Measurements from ENCODE around the gene UBE2L6.
"Not testable (repeated sequence)": the region's sequence is repeated elsewhere in the genome, so short reads cannot be mapped to it uniquely, and the experiment has no call there.

UBE2L6 gene

DNA sequence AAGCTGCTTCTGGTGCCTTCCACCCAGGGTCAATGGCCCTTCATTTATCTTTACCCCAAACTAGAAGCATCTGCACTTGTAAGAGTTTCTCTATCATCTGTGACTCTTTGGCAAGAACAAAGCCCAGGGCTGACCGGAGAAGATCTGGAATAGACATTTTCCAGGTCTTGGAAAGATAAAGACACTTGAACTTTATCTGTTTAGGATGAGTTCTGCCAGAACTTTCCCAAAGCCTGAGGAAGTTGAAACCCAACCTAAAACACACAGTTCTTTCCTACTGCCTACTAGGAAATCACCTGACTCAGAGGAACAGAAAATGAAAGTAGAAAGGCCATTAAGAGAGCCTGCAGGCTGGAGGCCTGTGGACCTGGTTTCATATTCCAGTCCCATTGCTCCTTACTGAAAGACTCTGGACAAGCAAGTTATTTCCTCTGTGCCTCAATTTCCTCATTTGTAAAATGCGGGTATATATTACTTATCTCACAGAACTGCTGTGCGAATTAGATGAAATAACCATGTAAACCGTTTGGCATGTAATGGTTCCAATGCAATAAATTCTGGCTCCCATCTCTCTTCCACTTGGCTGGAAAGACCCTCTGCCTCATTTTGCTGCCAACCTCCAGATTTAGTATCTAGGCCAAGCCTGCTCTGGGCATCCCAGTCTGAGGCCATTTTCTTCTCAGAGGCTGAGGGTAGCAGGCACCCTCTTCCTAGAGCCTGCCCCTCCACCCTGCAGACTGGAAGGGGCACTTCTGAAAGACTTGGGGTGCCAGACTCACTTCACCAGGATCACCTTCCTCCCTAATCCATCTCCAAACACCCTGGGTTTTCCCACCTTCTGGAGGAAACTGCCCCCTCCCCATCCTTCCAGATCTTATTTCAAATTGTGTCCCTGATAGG, 1.2 kb downstream of the UBE2L6 start:
- peak; percentile 72 to 86 for DNase-seq

DNA sequence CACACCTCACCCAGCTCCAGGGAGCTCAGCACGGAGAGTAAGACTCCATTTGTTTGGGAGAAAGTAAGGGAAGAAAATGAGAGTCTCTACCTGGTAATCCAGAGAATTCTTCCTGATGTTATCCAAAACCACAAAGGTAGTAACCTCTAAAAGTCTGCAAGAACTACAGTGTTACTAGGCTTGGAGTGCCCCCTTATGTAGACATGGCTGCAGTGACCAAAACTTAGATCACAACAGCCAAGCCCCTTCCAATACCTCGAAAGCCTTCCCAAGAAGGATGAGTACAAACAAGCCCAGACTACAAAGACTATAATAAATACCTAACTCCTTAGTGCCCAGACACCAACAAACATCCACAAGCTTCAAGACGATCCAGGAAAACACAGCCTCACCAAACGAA, 4.9 kb downstream of the UBE2L6 start:
- no peak for DNase-seq

DNA sequence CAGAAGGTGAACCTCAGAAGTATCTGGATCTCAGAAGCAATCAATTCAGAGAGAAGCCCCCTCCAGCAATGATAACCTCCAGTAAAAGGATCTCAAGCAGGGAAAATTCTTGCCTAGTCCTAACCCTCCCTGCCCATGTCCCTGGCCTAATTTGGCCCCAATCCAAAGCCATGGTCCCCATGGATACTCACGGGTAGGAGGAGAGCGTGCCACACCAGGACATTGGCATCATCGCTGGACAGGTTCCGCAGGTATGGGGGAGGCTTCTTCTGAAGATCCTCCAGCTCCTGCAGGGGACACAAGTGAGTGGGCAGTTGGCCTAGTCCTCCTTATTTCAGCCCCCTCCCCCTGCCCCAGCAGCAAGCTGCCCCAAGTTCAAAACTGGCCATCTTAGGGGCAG, 7.3 kb downstream of the UBE2L6 start:
- DNase-seq = no peak

DNA sequence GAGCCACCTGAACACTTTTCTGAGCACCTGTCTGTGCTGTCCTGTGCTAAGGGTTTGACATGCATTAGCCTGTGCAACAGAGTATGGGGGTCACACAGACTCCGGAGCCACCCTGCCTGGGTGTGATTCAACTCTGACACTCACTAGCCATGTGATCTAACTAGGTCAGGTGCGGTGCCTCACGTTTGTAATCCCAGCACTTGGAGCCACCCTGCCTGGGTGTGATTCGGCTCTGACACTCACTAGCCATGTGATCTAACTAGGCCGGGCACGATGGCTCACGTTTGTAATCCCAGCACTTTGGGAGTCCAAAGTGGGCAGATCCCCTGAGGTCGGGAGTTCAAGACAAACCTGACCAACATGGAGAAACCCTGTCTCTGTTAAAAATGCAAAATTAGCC, 11.4 kb downstream of the UBE2L6 start:
- DNase-seq = no peak

DNA sequence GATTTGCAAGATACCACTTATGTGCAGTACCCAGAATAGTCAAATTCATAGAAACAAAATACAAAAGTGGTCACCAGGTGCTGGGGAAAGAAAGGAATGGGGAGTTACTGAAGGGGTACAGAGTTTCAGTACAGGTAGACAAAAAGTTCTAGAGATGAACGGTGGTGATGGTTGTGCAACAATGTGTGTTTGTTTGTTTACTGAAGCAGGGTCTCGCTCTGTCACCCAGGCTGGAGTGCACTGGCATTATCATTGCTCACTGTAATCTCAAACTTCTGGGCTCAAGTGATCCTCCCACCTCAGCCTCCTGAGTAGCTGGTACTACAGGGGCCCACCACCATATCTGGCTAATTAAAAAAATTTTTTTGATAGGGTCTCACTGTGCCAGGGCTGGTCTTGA, 12.1 kb downstream of the UBE2L6 start:
- DNase-seq = no peak

DNA sequence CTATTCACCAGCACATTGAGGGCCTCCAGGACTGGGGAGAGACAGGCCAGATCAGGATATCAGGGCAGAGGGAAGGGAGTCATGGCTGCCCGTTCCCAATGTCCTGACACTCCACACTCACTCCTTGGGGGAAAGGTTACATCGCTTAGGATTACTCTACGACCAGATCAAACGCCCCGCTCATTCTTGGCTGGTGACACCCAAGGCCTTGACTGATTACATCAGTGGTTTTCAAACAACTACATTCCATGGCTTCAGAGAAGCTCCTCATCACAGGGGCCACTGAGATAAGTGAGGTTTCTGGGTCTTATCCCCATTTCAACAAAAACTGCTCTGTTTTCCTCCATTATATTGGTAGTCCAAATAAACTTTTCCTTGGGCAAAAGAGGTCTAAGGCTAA, 15.0 kb downstream of the UBE2L6 start:
- no peak for DNase-seq

DNA sequence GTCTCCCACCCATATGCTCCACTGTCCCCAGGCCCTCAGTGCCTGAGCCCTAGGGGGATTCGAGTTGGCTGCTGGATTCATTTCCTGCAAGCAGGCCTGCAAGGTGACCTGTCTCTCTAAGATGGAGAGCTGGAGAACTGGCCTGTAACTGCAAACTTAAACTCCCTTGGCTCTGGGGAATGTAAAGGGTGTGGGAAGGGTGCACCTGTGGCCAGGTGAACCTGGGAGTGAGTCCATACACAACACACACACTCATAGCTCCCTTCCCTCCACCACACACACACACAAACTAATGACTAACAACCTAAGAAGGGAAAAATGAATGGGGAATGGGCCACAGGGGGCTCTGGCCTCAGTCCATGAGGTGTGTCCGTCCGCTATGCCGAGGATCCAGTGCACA, 15.5 kb downstream of the UBE2L6 start:
- no peak for DNase-seq

DNA sequence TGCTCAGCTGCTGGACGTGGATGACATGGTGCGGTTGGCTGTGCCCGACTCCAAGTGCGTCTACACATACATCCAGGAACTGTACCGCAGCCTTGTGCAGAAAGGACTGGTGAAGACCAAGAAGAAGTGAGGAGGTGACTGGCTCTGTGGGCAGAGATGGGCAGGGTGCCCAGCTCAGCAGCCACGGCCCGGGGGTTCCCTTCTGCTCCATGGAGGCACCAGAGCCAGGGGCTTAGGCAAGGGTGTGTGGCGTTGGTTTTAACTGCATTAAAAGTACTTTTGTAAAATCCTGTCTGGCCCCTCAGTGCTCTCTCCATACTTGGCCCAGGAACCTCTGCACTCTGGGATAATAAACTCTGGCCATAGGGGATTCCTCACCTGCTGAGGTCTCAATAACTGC, 17.5 kb downstream of the UBE2L6 start:
- DNase-seq = no peak

DNA sequence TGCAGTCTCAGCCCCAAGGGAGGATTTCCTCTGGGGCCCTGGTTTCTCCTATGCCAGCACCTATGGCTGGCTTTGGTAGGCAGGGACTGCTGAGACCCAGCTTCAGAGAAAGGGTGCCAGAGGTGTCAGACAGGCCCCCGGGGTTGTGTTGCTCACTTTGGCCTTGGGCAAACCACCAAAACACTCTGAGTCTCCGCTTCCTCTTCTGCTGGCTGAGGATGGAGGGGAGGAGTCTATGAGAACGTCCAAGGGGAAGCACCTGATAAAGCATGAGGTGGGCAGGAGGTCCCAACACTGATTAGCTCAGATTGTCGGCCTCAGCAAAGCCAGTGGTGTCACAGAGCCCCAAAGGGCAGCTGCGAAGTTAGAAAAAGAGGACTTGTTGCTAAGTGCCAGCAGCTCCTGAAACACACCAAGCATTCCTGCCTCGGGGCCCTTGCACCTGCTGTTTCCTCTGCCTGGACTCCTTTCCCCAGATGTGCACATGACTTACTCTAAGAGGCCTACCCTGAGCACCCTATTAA, 19.6 kb downstream of the UBE2L6 start:
- DNase-seq = peak; percentile 2 to 38

DNA sequence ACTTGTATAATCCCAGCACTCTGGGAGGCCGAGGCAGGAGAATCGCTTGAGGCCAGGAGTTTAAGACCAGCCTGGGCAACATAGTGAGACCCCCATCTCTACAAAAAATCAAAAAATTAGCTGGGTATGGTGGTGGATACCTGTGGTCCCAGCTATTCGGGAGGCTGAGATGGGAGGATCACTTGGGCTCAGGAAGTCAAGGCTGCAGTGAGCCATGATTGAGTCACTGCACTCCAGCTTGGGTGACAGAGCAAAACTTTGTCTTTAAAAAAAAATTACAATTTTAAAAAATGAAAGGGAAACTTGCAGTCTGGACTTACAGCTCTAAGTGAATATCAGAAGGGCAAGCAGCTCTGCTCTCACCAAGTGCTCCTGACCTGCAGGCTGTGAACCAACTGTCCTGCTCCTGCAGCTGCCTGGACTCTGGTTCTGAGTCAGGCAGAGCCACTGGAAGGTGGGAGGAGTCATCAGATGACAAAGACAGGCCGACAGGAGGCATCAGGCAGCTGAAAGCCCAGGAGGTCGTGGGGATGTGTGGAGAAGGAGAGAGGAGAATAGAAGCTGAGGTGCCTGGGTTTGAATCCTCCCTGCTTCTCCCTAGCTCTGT, 20.5 kb downstream of the UBE2L6 start:
- DNase-seq = no peak

DNA sequence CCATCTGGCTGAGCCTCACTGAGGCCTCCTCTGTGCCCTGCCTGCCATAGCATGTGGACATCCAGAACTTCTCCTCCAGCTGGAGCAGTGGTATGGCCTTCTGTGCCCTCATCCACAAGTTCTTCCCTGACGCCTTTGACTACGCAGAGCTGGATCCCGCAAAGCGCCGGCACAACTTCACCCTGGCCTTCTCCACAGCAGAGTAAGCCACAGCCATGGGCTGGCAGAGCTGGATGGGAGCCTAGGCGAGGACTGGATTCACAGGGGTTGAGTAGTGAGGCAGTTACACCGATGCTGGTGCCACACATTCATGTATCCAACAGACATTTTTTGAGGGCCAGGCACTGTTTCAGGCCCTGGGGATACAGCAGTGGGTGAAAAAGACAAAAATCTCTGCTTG, 21.0 kb downstream of the UBE2L6 start:
- no peak for DNase-seq

DNA sequence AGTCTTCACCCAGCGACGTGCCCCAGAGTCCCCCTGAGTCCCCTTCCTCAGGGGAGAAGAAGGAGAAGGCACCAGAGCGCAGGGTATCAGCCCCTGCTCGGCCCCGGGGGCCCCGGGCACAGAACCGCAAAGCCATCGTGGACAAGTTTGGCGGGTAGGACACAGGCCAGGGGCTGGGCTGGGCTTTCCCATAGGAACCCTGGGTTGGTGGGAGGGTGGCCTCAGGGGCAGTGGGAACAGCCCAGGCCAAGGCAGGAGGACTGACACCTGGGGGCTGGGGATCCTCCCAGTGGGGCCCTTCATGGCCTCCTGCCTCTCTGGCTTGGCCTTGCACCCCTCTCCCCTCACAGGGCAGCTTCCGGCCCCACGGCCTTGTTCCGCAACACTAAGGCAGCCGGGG, 21.6 kb downstream of the UBE2L6 start:
- DNase-seq = no peak

DNA sequence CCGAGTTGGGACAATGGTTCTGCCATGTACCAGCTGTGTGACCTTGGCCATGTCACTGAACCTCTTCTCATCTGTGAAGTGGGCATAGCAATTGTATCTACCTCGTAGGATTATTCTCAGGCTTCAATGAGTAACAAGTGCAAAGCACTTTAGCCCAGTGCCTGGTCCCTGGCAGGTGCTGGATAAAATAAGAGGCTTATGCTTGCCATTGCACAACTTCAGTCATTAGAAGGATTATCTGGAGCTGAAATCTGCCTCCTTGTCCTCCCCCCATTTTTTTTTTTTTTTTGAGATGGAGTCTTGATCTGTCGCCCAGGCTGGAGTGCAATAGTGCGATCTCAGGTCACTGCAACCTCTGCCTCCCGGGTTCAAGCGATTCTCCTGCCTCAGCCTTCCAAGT, 22.9 kb downstream of the UBE2L6 start:
- no peak for DNase-seq

DNA sequence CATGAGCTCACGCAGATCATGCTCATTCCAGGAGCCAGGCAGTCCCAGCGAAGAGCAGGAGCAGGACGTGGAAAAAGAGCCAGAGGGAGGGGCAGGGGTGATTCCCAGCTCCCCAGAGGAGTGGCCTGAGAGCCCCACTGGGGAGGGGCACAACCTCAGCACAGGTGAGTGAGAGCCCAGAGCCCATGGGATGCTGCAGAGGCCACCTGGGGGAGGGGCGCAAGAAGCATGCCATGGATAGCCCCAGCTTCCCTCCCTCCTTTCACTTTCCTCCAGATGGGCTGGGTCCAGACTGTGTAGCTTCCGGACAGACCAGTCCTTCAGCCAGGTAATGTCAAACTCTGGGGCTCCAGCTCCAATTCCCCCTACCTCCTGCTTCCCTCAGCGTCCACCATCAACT, 23.9 kb downstream of the UBE2L6 start:
- DNase-seq = no peak

DNA sequence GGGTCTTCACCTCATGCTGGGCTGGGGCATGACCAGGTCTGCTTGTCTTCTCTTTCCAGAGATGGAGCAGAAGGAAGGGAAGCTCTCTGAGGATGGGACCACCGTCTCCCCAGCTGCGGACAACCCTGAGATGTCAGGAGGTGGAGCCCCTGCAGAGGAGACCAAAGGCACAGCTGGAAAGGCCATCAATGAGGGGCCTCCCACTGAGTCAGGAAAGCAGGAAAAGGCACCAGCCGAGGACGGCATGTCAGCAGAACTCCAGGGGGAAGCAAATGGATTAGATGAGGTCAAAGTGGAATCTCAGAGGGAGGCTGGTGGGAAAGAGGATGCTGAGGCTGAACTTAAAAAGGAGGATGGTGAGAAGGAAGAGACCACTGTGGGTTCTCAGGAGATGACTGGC, 24.9 kb downstream of the UBE2L6 start:
- DNase-seq = no peak

DNA sequence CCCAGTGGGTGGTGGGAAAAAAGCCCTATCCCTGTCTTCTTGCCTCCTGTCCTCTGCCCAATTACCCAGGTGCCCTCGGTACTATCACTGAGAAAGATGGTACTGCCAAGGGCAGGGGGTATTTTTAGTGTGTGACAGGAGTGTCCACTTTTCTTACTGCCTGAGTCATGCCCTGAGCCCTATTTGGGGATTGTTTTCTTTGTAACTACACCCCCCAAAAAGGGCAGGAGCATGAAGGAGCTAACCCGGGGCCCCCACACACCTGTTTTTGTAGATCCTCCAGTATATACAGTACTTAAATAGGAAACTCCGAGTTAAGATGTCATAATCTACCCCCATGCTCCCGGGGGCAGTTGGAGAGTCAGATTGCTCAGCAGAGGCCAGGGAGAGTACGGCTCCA, 26.3 kb downstream of the UBE2L6 start:
- no peak for DNase-seq

DNA sequence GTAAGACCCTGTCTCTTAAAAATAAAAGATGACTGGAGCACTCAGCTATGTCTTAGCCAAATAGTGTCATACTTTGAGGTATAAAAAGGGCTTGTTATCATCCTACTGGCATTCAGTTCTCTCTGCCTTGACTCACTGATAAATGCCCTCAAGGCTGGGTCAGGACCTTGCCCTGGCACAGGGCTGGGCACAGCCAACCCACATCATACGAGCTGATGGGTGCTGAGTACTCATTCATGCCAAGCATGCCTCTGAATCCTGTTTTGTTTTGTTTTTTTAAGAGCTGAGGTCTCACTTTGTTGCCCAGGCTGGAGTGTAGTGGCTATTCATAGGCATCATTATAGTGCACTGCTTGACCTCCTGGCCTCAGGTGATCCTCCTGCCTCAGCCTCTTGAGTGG, 28.1 kb downstream of the UBE2L6 start:
- DNase-seq = no peak

DNA sequence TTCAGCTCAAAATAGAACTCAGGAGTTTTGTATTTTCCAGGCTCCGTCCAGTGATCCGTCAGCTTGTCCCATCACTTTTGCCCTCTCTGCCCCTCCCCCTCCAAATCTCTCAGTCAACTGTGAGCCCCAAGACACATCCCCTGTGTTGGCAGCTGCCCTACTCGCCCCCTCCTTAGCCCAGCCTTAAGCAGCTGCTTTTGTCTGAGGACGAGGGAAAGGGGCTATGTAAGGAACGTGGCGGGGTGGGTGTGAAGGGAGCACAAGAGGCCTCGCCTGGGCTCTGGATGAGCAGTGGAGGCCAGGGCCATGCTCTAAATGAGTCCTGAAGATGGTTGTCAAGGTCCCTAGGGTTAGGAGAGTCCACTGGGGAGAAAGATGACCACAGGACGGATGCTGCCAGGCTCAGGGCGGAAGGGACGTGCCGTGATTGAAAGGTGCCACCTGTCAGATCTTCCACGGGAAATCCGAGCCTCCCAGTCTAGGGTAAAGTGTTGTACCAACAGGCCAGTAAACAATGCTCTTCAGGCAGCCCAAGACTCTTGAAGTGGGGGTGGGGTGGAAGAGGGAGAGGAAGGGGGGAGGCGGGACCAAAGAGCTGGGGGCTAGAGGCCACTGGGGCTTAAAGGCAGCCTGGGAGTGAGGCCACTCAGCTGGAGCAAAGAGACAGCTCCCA, 30.4 kb downstream of the UBE2L6 start, which contains the start of gene SMTNL1:
SMTNL1 (plus strand) TSS at position 649 of the 673 bp plus-strand sequence. CDS start 5,048 bp downstream, outside the sequence.
- DNase-seq = no peak

DNA sequence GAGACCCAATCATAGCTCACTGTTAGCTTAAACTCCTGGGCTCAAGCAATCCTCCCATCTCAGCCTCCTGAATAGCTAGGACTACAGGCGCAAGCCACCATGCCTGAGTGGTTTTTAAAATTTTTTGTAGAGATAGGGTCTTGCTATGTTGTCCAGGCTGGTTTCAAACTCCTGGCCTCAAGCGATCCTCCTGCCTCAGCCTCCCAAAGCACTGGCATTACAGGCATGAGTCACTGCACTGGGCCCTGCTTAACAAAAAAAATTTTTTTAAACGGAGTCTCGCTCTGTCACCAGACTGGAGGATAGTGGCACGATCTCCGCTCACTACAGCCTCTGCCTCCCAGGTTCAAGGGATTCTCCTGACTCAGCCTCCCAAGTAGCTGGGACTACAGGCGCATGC, 33.0 kb downstream of the UBE2L6 start:
- not testable (repeated sequence) for DNase-seq

DNA sequence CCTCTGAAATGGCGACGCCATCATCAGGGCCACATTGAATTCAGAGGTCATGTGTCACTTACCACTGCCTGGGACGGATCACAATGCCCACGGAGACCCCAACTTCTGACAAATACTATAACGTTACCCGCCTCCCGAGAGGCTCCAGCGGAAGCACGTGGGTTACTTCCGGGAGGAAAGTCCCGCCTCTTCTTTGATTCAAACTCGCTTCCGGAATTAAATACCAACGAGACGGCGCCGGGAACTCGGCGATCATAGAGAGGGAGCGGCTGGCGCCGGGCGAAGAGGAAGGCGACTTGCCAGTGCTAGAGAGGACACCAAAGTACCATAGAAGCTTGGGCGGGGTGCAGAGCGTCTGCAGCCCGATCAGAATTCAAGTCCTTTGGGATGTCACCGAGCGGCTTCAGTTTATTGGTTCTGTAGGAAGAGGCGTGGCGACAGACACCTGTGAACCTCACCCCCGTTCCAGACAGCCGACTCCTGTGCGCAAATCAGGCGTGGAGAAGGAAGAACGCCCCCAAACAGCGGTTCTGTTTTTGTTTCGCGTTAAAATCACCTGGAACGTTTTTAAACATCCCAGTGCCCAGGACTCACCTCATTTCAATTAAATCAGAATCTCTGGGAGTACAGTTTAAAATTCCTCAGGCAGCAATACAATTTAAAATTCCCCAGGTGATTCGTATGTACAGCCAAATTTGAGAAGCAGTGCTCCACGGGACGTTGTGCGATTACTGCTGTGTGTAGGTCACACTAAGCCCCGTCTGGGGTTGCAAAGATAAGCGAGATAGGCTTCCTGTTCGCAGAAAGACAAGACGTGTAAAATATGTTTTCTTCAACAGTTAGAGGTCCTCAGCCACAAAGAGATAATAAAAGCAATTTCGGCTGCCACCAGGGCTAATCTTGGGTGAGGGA, 36.6 kb downstream of the UBE2L6 start, which contains the start of gene TIMM10:
TIMM10 (minus strand) TSS at position 159 of the 912 bp plus-strand sequence. CDS start 565 bp downstream, outside the sequence.
- peak; percentile 96 for DNase-seq

DNA sequence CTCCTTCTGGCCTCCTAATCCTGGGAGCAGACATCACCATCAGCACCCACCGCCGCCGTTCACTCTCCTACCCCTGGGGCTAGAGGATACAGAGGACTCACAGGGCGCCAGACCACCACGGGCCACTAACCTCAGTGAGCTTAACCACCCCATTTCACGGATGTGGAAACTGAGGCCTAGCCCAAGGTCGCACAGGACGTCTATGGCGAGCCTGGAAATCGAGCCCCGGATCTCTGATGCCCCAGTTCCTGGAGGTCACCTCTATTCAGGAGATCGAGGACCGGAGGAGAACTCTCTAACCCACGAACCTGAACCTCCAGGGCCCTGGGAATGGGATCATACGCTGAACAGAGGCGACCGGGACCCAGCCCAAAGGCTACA, 37.3 kb downstream of the UBE2L6 start:
- no peak for DNase-seq

DNA sequence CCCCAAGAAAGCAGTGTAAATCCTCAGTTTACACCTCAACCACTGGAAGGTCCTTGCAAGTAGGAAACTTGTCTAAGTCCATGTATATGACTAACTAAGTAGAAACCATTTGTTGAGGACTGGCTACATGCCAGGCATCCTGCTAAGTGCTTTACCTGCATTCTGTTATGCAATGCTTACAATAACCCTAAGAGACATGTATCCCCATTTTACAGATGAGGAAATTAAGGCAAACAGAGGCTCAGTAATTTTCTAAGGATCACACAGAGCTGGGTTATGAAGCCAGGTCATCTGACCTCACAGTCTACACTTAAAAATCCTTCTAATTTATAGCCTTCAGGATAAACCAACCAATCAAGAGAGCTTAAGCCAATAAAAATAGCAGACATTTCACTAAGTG, 38.5 kb downstream of the UBE2L6 start:
- no peak for DNase-seq

Data from inflammatory macrophage treated with lipopolysaccharide for 1 hour (primary cell).